Measurements from ENCODE around the gene PCMT1.

Gene PCMT1

GRCh38 chr6:149855040-149855654 is 105.6 kb downstream of the PCMT1 start:
- no peak for DNase-seq (ENCODE audit: low read depth)

GRCh38 chr6:149855741-149856140 is 106.2 kb downstream of the PCMT1 start:
- no peak for DNase-seq (ENCODE audit: low read depth)

DNA sequence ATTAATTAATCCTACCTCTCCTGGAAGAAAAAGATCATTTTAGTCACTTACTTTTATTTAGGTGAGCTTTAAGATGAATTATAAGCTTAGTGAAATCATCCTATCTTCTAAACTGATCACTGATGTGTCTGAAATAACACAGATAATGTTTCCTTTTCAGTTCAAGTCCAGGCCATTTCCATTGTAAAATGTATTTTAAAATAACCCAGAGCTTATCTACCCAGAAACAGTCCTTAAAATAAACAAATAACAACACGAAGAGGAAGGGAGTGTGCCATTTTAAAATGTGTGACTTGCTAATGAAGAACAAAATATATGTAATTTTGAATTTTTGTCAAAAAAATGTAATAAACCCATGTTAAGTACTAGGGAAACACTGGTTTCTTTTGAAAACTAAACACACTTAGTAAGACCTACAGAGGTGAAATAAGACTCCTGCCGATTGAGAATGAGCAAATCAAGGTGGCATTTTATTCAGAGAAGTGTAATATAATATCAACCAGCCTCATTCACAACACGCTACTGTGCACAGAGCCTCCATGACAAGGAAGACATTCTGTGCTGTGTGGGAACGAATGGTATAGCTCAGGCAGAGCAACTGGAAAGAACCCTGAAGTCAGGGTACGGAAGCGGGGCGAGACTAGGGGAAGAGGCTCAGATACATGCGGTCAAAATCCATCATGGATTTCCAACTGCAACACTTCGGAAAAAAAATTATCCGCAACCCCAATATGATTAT is 106.9 kb downstream of the PCMT1 start:
- DNase-seq (ENCODE audit: low read depth) = no peak

GRCh38 chr6:149857541-149857940 is 108.0 kb downstream of the PCMT1 start:
- DNase-seq (ENCODE audit: low read depth) = no peak

DNA sequence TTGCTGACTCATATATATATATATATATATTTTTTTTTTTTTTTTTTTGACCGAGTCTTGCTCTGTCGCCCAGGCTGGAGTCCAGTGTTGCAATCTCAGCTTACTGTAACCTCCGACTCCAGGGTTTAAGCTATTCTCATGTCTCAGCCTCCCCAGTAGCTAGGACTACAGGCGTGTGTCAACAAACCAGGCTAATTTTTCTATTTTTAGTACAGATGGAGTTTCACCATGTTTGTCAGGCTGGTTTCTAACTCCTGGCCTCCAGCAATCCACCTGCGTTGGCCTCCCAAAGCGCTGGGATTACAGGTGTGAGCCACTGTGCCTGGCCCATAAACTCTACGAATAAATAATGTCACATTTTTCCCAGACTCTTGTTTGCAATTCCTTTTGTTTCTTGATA is 109.8 kb downstream of the PCMT1 start:
- DNase-seq (ENCODE audit: low read depth) = no peak

DNA sequence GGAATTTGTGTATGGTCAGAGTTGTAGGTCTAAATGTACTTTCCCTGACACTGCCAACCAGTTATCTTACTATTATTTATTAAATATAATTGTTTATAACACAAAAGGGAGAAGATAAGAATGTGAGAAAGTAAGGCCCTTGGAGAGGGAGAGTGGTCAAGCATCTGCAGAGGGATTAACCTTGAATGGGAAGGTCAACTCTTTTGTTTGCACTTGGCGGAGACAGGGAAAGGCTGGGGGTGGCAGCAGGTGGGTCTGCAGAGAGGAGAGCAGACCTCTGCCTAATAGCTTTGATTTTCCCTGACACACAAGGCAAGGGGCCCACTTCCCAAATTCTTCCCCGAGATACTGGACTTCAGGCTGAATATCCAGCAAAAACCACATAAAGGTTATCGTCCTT is 110.4 kb downstream of the PCMT1 start:
- DNase-seq (ENCODE audit: low read depth) = no peak

- DNase-seq (ENCODE audit: low read depth) = no peak
Measured at GRCh38 chr6:149860513-149860833, 110.9 kb downstream of the PCMT1 start.

Measured in activated T-cell treated with anti-CD3 and anti-CD28 coated beads for 48 hours (primary cell).